Endothelial cell of umbilical vein (primary cell): ENCODE data around the gene PARN. TPM values are rescaled to one million over a fixed set of nuclear protein-coding genes. Genes with fewer than 3 reads are reported as not detected.

Experiments
- BruUV-seq: library from RNA; stranded (reverse); fragments of 400-500 nt; replicated peaks from 2 replicates; lab custom pipeline; 2021; lab: Mats Ljungman, UMichigan
- CTCF ChIA-PET: fragments of 300-600, 350-600 bp; sonication (Branson Sonifier 250); formaldehyde crosslinking; loops from one replicate; lab custom pipeline; 2021; ENCODE audit warnings: antibody characterized with exemption, inconsistent platforms; lab: Charles Lee
- POLR2A ChIA-PET: fragments of 300-600, 350-600 bp; sonication (Branson Sonifier 250); formaldehyde crosslinking; loops from one replicate; lab custom pipeline; 2021; ENCODE audit warnings: antibody characterized with exemption, inconsistent platforms; lab: Charles Lee
- DNase-seq: peaks from one replicate; pipeline ENCODE4 v3.0.0-alpha.2; 2011; ENCODE audit warnings: low read depth, low spot score
- FAIRE-seq: peaks from 2 replicates; lab custom pipeline; 2011; peaks lifted over from hg19 to GRCh38; lab: Jason Lieb, UNC
- H2AFZ ChIP-seq: 2 replicates; pipeline ENCODE4 v1.6.0; 2012; ENCODE audit warnings: low read depth, low read length, control low read depth, inconsistent platforms
- H3K27ac ChIP-seq: 2 replicates; pipeline ENCODE4 v1.5.1; 2011; ENCODE audit warnings: low read depth, mild to moderate bottlenecking, control low read depth, low read length, moderate library complexity; ENCODE audit not compliant: insufficient read depth
- H3K27me3 ChIP-seq, 2 experiments: 2 replicates each; pipeline versions ENCODE4 v1.6.0 to v1.6.1; 2011; ENCODE audit warnings: low read length in 2 of 2, mixed read lengths in 1 of 2; ENCODE audit not compliant: control insufficient read depth in 2 of 2, insufficient read depth in 2 of 2
- H3K36me3 ChIP-seq, 2 experiments: 2 replicates in 1 of 2; 3 replicates in 1 of 2; pipeline ENCODE4 v1.5.1; 2011; ENCODE audit warnings: low read length in 2 of 2, mild to moderate bottlenecking in 1 of 2, moderate library complexity in 1 of 2; ENCODE audit not compliant: control insufficient read depth in 2 of 2, insufficient read depth in 2 of 2; ENCODE audit errors: extremely low read depth in 1 of 2
- H3K4me1 ChIP-seq: 3 replicates; pipeline ENCODE4 v1.5.1; 2011; ENCODE audit warnings: mild to moderate bottlenecking, low read length; ENCODE audit not compliant: control insufficient read depth, insufficient read depth; ENCODE audit errors: extremely low read depth
- H3K4me2 ChIP-seq: 2 replicates; pipeline ENCODE4 v1.6.1; 2011; ENCODE audit warnings: low read length, control low read depth, mixed read lengths; ENCODE audit not compliant: insufficient read depth
- H3K4me3 ChIP-seq, 3 experiments: fragments of 200-600 bp in 1 of 3; sonication (generic), shearing (Covaris generic) in 1 of 3; replicated peaks in 1 of 3; 2 replicates each; pipeline ENCODE4 v1.5.1; 2011 to 2016; ENCODE audit warnings: control low read depth in 3 of 3, low read length in 3 of 3, mild to moderate bottlenecking in 2 of 3, inconsistent platforms in 1 of 3, low read depth in 1 of 3, moderate library complexity in 1 of 3; ENCODE audit not compliant: insufficient read depth in 1 of 3
- H3K79me2 ChIP-seq: 2 replicates; pipeline ENCODE4 v1.6.0; 2012; ENCODE audit warnings: low read length, inconsistent platforms; ENCODE audit not compliant: control insufficient read depth, insufficient read depth
- H3K9ac ChIP-seq: replicated peaks from 2 replicates; pipeline ENCODE3; 2011; ENCODE audit warnings: low read length, control low read depth; ENCODE audit not compliant: insufficient read depth; ENCODE audit errors: extremely low read depth
- H3K9me1 ChIP-seq: replicated peaks from 3 replicates; pipeline ENCODE4 v1.6.0; 2011; ENCODE audit warnings: mild to moderate bottlenecking, low read length; ENCODE audit not compliant: control insufficient read depth, insufficient read depth; ENCODE audit errors: extremely low read depth
- H3K9me3 ChIP-seq: replicated peaks from 2 replicates; pipeline ENCODE4 v1.5.1; 2012; ENCODE audit warnings: low read length, inconsistent platforms; ENCODE audit not compliant: control insufficient read depth, insufficient read depth
- H4K20me1 ChIP-seq: replicated peaks from 2 replicates; pipeline ENCODE3; 2011; ENCODE audit warnings: mild to moderate bottlenecking, low read length; ENCODE audit not compliant: control insufficient read depth, insufficient read depth; ENCODE audit errors: extremely low read depth
- CTCF ChIP-seq, 2 donors: IDR thresholded peaks; 1 replicate in 1 of 2; 2 replicates in 1 of 2; pipeline ENCODE4 v1.5.1; 2011; ENCODE audit warnings: low read length in 2 of 2, mild to moderate bottlenecking in 2 of 2, moderate library complexity in 2 of 2, control low read depth in 1 of 2, inconsistent platforms in 1 of 2, low read depth in 1 of 2; ENCODE audit not compliant: insufficient read depth in 1 of 2; ENCODE audit errors: extremely low read depth in 1 of 2
- FOS ChIP-seq: IDR thresholded peaks from 2 replicates; pipeline ENCODE4 v1.6.1; 2011; ENCODE audit warnings: mild to moderate bottlenecking, low read length, moderate library complexity, borderline replicate concordance; ENCODE audit not compliant: insufficient read depth
- JUN ChIP-seq: IDR thresholded peaks from 2 replicates; pipeline ENCODE4 v1.6.1; 2011; ENCODE audit warnings: borderline replicate concordance, low read depth; ENCODE audit not compliant: insufficient read length, insufficient read depth
- MAX ChIP-seq: IDR thresholded peaks from 2 replicates; pipeline ENCODE4 v1.6.1; 2011; ENCODE audit not compliant: insufficient read depth, insufficient read length
- MYC ChIP-seq: IDR thresholded peaks from one replicate; pipeline ENCODE4 v1.6.1; 2011; ENCODE audit warnings: mild to moderate bottlenecking, low read depth, low read length
- POLR2A ChIP-seq: IDR thresholded peaks from 2 replicates; pipeline ENCODE4 v1.6.1; 2012; ENCODE audit warnings: low read depth, mild to moderate bottlenecking, control low read depth, low read length
- POLR2AphosphoS5 ChIP-seq: IDR thresholded peaks from 2 replicates; pipeline ENCODE4 v1.6.1; 2012; ENCODE audit warnings: low read depth, mild to moderate bottlenecking, control low read depth, low read length, moderate library complexity; ENCODE audit not compliant: insufficient read depth
- dilution Hi-C: fragments of 300-500 bp; cut with MboI; formaldehyde crosslinking; loops from one replicate; pipeline ENCODE4 v1.15.0; 2019; ENCODE audit warnings: low sequenced_read_pairs; ENCODE audit not compliant: extremely low pct_ligation_motif_present
- intact Hi-C: fragments of 100-400 bp; cut with micrococcal nuclease; formaldehyde crosslinking; loops from one replicate; pipeline ENCODE4 v1.10.0; 2022
- polyA plus RNA-seq, 4 experiments: library from polyadenylated mRNA; depleted of rRNA in 3 of 4; stranded (reverse) in 3 of 4; unstranded in 1 of 4; fragments of >200 nt; gene quantifications; 2 replicates each; pipeline versions ENCODE4 v1.2.1 to v1.2.3, GENCODE V29; 2011 to 2012; ENCODE audit warnings: missing spikeins in 1 of 4
- total RNA-seq: library from RNA; stranded (reverse); gene quantifications from 2 replicates; pipeline ENCODE4 v1.2.3, GENCODE V29; 2021

Gene PARN
- total and polyA plus RNA-seq, 2 donors (not counting 3 experiments of a cell fraction or from before 2014, with no cell fraction given) = 16.9 to 24.6 TPM

GRCh38 chr16:14513389-14514107 is 116.5 kb downstream of the PARN start:
- CTCF ChIA-PET = interaction anchor here (1.2 kb wide), 1 partner anchor 15 kb away, joined by 3 read pairs; no protein-coding TSS in a partner anchor
- no peak for DNase-seq
- H3K27me3 ChIP-seq = no peaks in the 10 kb centered on the region
- FAIRE-seq = no peak
- dilution Hi-C loops (no loop called here), intact Hi-C loops (no loop called here)
- no peak overlapping the region for H3K4me3 ChIP-seq
- no peak overlapping the region for H2AFZ ChIP-seq
- no peaks in the 10 kb centered on the region for H3K9me3 ChIP-seq
- POLR2A ChIA-PET = no interaction called here
- H3K4me1 ChIP-seq = no peaks in the 10 kb centered on the region
- H3K27ac ChIP-seq = no peak overlapping the region
- no peaks in the 10 kb centered on the region for H4K20me1 ChIP-seq
- H3K9ac ChIP-seq = no peak overlapping the region
- H3K9me1 ChIP-seq = no peaks in the 10 kb centered on the region
- H3K4me2 ChIP-seq = no peak overlapping the region
- no TSS peak for BruUV-seq
- TF ChIP-seq MAX = no peak
- no peak for TF ChIP-seq MYC
- no peaks in the 10 kb centered on the region for H3K36me3 ChIP-seq
- H3K79me2 ChIP-seq = no peaks in the 10 kb centered on the region

GRCh38 chr16:14511800-14512135 is 118.3 kb downstream of the PARN start:
- Histone ChIP-seq H3K79me2 (no peaks in the 10 kb centered on the region), H3K27ac (no peak overlapping the region), H3K4me2 (no peak overlapping the region), H2AFZ (no peak overlapping the region), H3K4me3 (no peak overlapping the region), H4K20me1 (no peaks in the 10 kb centered on the region), H3K9ac (no peak overlapping the region), H3K9me3 (no peaks in the 10 kb centered on the region), H3K27me3 (no peaks in the 10 kb centered on the region), H3K36me3 (no peaks in the 10 kb centered on the region), H3K4me1 (no peaks in the 10 kb centered on the region), H3K9me1 (no peaks in the 10 kb centered on the region)
- FAIRE-seq = no peak
- POLR2A ChIA-PET = no interaction called here
- no TSS peak for BruUV-seq
- TF ChIP-seq POLR2AphosphoS5 = no peak
- TF ChIP-seq CTCF (IDR thresholded peaks at IDR 0.05; ENCODE audit: extremely low read depth in 1 of 2, insufficient read depth in 1 of 2, low read depth in 1 of 2, low read length in 2 of 2) = no peak
- TF ChIP-seq FOS = no peak
- no peak for TF ChIP-seq POLR2A
- no peak for TF ChIP-seq JUN
- TF ChIP-seq MAX = no peak
- CTCF ChIA-PET = interaction anchor here (0.8 to 2.4 kb wide), 3 partner anchors 10 to 331 kb away, joined by 3 to 10 read pairs (median 4); no protein-coding TSS in a partner anchor
- dilution Hi-C loops (no loop called here), intact Hi-C loops (no loop called here)
- DNase-seq = no peak
